GM18498 (cell line): ENCODE measurements around the gene ZIC5.

Source experiments
- ATAC-seq: cut with Tn5 transposase; IDR thresholded peaks from one replicate; pipeline ENCODE4 v1.9.1; 2021; ENCODE audit warnings: mild to moderate bottlenecking, moderate library complexity; ENCODE audit not compliant: unreplicated experiment

The ZIC5 gene

GRCh38 chr13:99971576-99972189 lies at the start of gene ZIC5:
Gene ZIC5 (minus strand): TSS chr13:99971767. CDS start chr13:99971603, 164 bp downstream.
- no peak for ATAC-seq

GRCh38 chr13:100019780-100020356 lies 48.3 kb upstream of the ZIC5 start:
- no peak for ATAC-seq

- no peak for ATAC-seq
Measured at GRCh38 chr13:100014621-100015020, 43.1 kb upstream of the ZIC5 start.

- no peak for ATAC-seq
Measured at GRCh38 chr13:99998261-99998660, 26.7 kb upstream of the ZIC5 start.

- no peak for ATAC-seq
Measured at GRCh38 chr13:99997702-99998214, 26.2 kb upstream of the ZIC5 start.

GRCh38 chr13:99996381-99996973 lies 24.9 kb upstream of the ZIC5 start:
- ATAC-seq = no peak

GRCh38 chr13:99995589-99996380 lies 24.2 kb upstream of the ZIC5 start:
- no peak for ATAC-seq

- no peak for ATAC-seq
Measured at GRCh38 chr13:99995104-99995588, 23.6 kb upstream of the ZIC5 start.

- ATAC-seq = no peak
Measured at GRCh38 chr13:99994638-99995020, 23.1 kb upstream of the ZIC5 start.

- no peak for ATAC-seq
Measured at GRCh38 chr13:99993660-99994637, 22.4 kb upstream of the ZIC5 start.

GRCh38 chr13:99992949-99993351 lies 21.4 kb upstream of the ZIC5 start:
- no peak for ATAC-seq

GRCh38 chr13:99991828-99992775 lies 20.5 kb upstream of the ZIC5 start:
- ATAC-seq = no peak

GRCh38 chr13:99991013-99991827 lies 19.7 kb upstream of the ZIC5 start:
- no peak for ATAC-seq

- no peak for ATAC-seq
Measured at GRCh38 chr13:99990126-99990977, 18.8 kb upstream of the ZIC5 start.

GRCh38 chr13:99989276-99990125 lies 17.9 kb upstream of the ZIC5 start:
- no peak for ATAC-seq

GRCh38 chr13:99988529-99989275 lies 17.1 kb upstream of the ZIC5 start:
- no peak for ATAC-seq
